HEK293 (cell line): ENCODE data around the gene TLX3.

ENCODE experiments used
- CTCF ChIP-seq: fragments of 450-650 bp; formaldehyde crosslinking; IDR thresholded peaks from 2 replicates; pipeline ENCODE4 v1.5.1; 2016; ENCODE audit warnings: missing biosample characterization, missing genetic modification characterization
- GLIS2 ChIP-seq: fragments of 450-650 bp; formaldehyde crosslinking; IDR thresholded peaks from 2 replicates; pipeline ENCODE4 v1.5.1; 2016; ENCODE audit warnings: missing biosample characterization, missing genetic modification characterization
- SP3 ChIP-seq: fragments of 450-650 bp; formaldehyde crosslinking; IDR thresholded peaks from 2 replicates; pipeline ENCODE4 v1.5.1; 2016; ENCODE audit warnings: missing biosample characterization, missing genetic modification characterization
- ZBTB48 ChIP-seq: fragments of 450-650 bp; formaldehyde crosslinking; IDR thresholded peaks from 2 replicates; pipeline ENCODE4 v1.5.1; 2016; ENCODE audit warnings: missing biosample characterization, missing genetic modification characterization
- ZFHX2 ChIP-seq: fragments of 450-650 bp; formaldehyde crosslinking; conservative IDR thresholded peaks from 2 replicates; pipeline ENCODE4 v1.5.1; 2016; ENCODE audit warnings: missing biosample characterization, missing genetic modification characterization
- ZNF239 ChIP-seq: fragments of 450-650 bp; formaldehyde crosslinking; IDR thresholded peaks from 2 replicates; pipeline ENCODE4 v1.5.1; 2016; ENCODE audit warnings: missing biosample characterization, missing genetic modification characterization
- ZNF280D ChIP-seq: fragments of 450-650 bp; formaldehyde crosslinking; IDR thresholded peaks from 2 replicates; pipeline ENCODE4 v1.5.1; 2016; ENCODE audit warnings: missing biosample characterization, missing genetic modification characterization
- ZNF449 ChIP-seq: fragments of 450-650 bp; formaldehyde crosslinking; IDR thresholded peaks from 2 replicates; pipeline ENCODE4 v1.5.1; 2017; ENCODE audit warnings: missing biosample characterization, mild to moderate bottlenecking, missing genetic modification characterization, moderate library complexity
- ZNF518A ChIP-seq: fragments of 450-650 bp; formaldehyde crosslinking; conservative IDR thresholded peaks from 2 replicates; pipeline ENCODE4 v1.5.1; 2016; ENCODE audit warnings: low read depth, missing biosample characterization, missing genetic modification characterization
- ZNF645 ChIP-seq: fragments of 450-650 bp; formaldehyde crosslinking; IDR thresholded peaks from 2 replicates; pipeline ENCODE4; 2016; ENCODE audit warnings: missing biosample characterization, missing genetic modification characterization

- TF ChIP-seq CTCF (tag by site-specific recombination): no peak
- no peak for TF ChIP-seq ZNF518A (tag by site-specific recombination)
- TF ChIP-seq ZNF449 (tag by site-specific recombination): no peak
- TF ChIP-seq ZNF280D (tag by site-specific recombination): no peak
- 0 out of 2 replicates have a peak, but pooled peaks have one; percentile 9 for TF ChIP-seq SP3
- peak; percentile 85 for TF ChIP-seq GLIS2 (tag by site-specific recombination)
- no peak for TF ChIP-seq ZFHX2 (tag by site-specific recombination)
- TF ChIP-seq ZBTB48 (tag by site-specific recombination): no peak
- no peak for TF ChIP-seq ZNF645 (tag by site-specific recombination)
- no peak for TF ChIP-seq ZNF239 (tag by site-specific recombination)
Observed at GRCh38 chr5:171309276-171310211, 496 bp downstream of the TLX3 start.
